ENCODE measurements around the gene FUT7. TPM values are rescaled to one million over a fixed set of nuclear protein-coding genes. Genes with fewer than 3 reads are reported as not detected.

The FUT7 gene
- total and polyA plus RNA-seq, 2 of the 13 experiments (the other 11 are each of a cell fraction or from before 2014, with no cell fraction given), result 0.05 TPM; not detected in 1

GRCh38 chr9:136994180-136994887 is 37.6 kb downstream of the FUT7 start (continued):
- TF ChIP-seq ZNF574 (CRISPR knock-in tag; IDR thresholded peaks at IDR 0.05) (no peak), GFI1 (CRISPR knock-in tag; IDR thresholded peaks at IDR 0.05; ENCODE audit: borderline replicate concordance) (no peak)

GRCh38 chr9:136992819-136993369 is 39.0 kb downstream of the FUT7 start:
- POLR2A ChIA-PET, result interaction anchor here (0.9 to 2.7 kb wide), 6 partner anchors 9 to 264 kb away, joined by 3 to 22 read pairs (median 4); no protein-coding TSS in a partner anchor
- H3K9me3 ChIP-seq (ENCODE audit: low read length), result no peaks in the 10 kb centered on the region
- H3K4me2 ChIP-seq (ENCODE audit: low read depth, low read length), result peak overlapping the region; percentile 92
- peaks cover 5% of the 10 kb centered on the region for H3K79me2 ChIP-seq (ENCODE audit: insufficient read depth, low read length)
- TSS peak; percentile 89 for BruUV-seq (replicated peaks)
- CTCF ChIA-PET (ENCODE audit: low intra/inter-chr PET ratio, low total read pairs), result no interaction called here
- H3K4me1 ChIP-seq (ENCODE audit: insufficient read depth, low read length), result peaks cover 71% of the 10 kb centered on the region
- DNase-seq (ENCODE audit: low spot score), result no peak
- H3K27ac ChIP-seq (ENCODE audit: extremely low read length, insufficient read depth, low read length), result peak overlapping the region; percentile 52
- no peak for FAIRE-seq
- no peak overlapping the region for H2AFZ ChIP-seq (ENCODE audit: low read length)
- peak overlapping the region; percentile 68 for H3K9ac ChIP-seq (ENCODE audit: insufficient read depth, low read depth, low read length)
- ATAC-seq, result no peak
- in situ Hi-C loops (cut with HindIII; ENCODE audit: extremely low pct_ligation_motif_present, low pct_unique_long_range_greater_than_20kb), result no loop called here
- H4K20me1 ChIP-seq (ENCODE audit: insufficient read depth, low read length), result no peaks in the 10 kb centered on the region
- WGBS (ENCODE audit: low lambda C conversion rate), result 61% methylated on average over 5 of the region's 18 CpGs
- peaks cover under 1 to 5% of the 10 kb centered on the region in 2 experiments; a peak in 2 of 5 replicates for H3K27me3 ChIP-seq (ENCODE audit: control insufficient read depth in 1 of 2, insufficient read depth in 2 of 2, low read length in 2 of 2)
- peak overlapping the region; percentile 61 to 83 (median 73) for H3K4me3 ChIP-seq (replicated peaks in 1 of 3; ENCODE audit: insufficient read depth in 1 of 3, low read depth in 2 of 3, low read length in 3 of 3)
- intact Hi-C loops (cut with micrococcal nuclease; ENCODE audit: unreplicated experiment), result loop anchor here (2.0 kb wide), 1 partner anchor 46 kb away; no protein-coding TSS in a partner anchor
- H3K36me3 ChIP-seq (replicated peaks in 1 of 2; ENCODE audit: control insufficient read depth in 1 of 2, insufficient read depth in 2 of 2, low read length in 2 of 2), result no peaks in the 10 kb centered on the region
- TF ChIP-seq TBX3 (IDR thresholded peaks at IDR 0.05; ENCODE audit: borderline replicate concordance) (no peak), ZNF333 (CRISPR knock-in tag; IDR thresholded peaks at IDR 0.05; ENCODE audit: borderline replicate concordance) (0 out of 2 replicates have a peak, but pooled peaks have one; percentile 47), KDM5B (CRISPR knock-in tag; IDR thresholded peaks at IDR 0.05; ENCODE audit: borderline replicate concordance) (0 out of 2 replicates have a peak, but pooled peaks have one; percentile 15), AKAP8 (CRISPR knock-in tag; IDR thresholded peaks at IDR 0.05) (0 out of 2 replicates have a peak, but pooled peaks have one; percentile 10), ZNF7 (CRISPR knock-in tag; IDR thresholded peaks at IDR 0.05) (no peak), ZFP36L1 (CRISPR knock-in tag; IDR thresholded peaks at IDR 0.05) (no peak), PCBP1 (IDR thresholded peaks at IDR 0.05; ENCODE audit: borderline replicate concordance, low read depth, low read length) (0 out of 2 replicates have a peak, but pooled peaks have one; percentile 18), KLF15 (CRISPR knock-in tag; IDR thresholded peaks at IDR 0.05; ENCODE audit: borderline replicate concordance) (0 out of 2 replicates have a peak, but pooled peaks have one; percentile 1), ZNF691 (CRISPR knock-in tag; IDR thresholded peaks at IDR 0.05; ENCODE audit: borderline replicate concordance, low read depth) (0 out of 2 replicates have a peak, but pooled peaks have one; percentile 14)
- TF ChIP-seq, protein P1, sequence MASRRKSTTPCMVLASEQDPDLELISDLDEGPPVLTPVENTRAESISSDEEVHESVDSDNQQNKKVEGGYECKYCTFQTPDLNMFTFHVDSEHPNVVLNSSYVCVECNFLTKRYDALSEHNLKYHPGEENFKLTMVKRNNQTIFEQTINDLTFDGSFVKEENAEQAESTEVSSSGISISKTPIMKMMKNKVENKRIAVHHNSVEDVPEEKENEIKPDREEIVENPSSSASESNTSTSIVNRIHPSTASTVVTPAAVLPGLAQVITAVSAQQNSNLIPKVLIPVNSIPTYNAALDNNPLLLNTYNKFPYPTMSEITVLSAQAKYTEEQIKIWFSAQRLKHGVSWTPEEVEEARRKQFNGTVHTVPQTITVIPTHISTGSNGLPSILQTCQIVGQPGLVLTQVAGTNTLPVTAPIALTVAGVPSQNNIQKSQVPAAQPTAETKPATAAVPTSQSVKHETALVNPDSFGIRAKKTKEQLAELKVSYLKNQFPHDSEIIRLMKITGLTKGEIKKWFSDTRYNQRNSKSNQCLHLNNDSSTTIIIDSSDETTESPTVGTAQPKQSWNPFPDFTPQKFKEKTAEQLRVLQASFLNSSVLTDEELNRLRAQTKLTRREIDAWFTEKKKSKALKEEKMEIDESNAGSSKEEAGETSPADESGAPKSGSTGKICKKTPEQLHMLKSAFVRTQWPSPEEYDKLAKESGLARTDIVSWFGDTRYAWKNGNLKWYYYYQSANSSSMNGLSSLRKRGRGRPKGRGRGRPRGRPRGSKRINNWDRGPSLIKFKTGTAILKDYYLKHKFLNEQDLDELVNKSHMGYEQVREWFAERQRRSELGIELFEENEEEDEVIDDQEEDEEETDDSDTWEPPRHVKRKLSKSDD (CRISPR knock-in tag; IDR thresholded peaks at IDR 0.05; ENCODE audit: low read depth), result no peak
